Progenitor cell of endocrine pancreas (in vitro differentiated cells): ENCODE data around the gene LRSAM1. TPM values are rescaled to one million over a fixed set of nuclear protein-coding genes. Genes with fewer than 3 reads are reported as not detected.
A peak's percentile ranks its signal among the peaks of the same experiment; 100 is the strongest.

Experiments used
- DNase-seq: peaks from one replicate; pipeline ENCODE4 v3.0.0; 2021; ENCODE audit warnings: low spot score; ENCODE audit not compliant: unreplicated experiment
- H3K27ac Mint-ChIP-seq: 2 replicates; pipeline ENCODE4 v1.8.0; 2021; ENCODE audit warnings: mild to moderate bottlenecking, moderate library complexity, mixed read lengths
- H3K27me3 Mint-ChIP-seq: 2 replicates; pipeline ENCODE4 v1.8.0; 2021; ENCODE audit warnings: mixed read lengths
- H3K36me3 Mint-ChIP-seq: 2 replicates; pipeline ENCODE4 v1.8.0; 2022; ENCODE audit warnings: mixed read lengths; ENCODE audit not compliant: insufficient read depth
- H3K4me1 Mint-ChIP-seq: 2 replicates; pipeline ENCODE4 v1.8.0; 2021; ENCODE audit warnings: low read depth, mixed read lengths
- H3K4me3 Mint-ChIP-seq: 2 replicates; pipeline ENCODE4 v1.8.0; 2021; ENCODE audit warnings: low read depth, mild to moderate bottlenecking, moderate library complexity, mixed read lengths
- H3K9me3 Mint-ChIP-seq: 2 replicates; pipeline ENCODE4 v1.8.0; 2021; ENCODE audit warnings: low read depth, mixed read lengths
- CTCF ChIP-seq: fragments of 200-600 bp; sonication (generic); IDR thresholded peaks from one replicate; pipeline ENCODE4 v1.5.0; 2021; ENCODE audit warnings: antibody characterized with exemption, mild to moderate bottlenecking; ENCODE audit not compliant: unreplicated experiment
- total RNA-seq: library from RNA; stranded (reverse); gene quantifications from 2 replicates; pipeline ENCODE4 v1.2.1, GENCODE V29; 2021

Gene LRSAM1
- total RNA-seq, 1 donor from 2014 or later, result 28.5 TPM

- Mint-ChIP-seq H3K36me3 (peaks cover 47% of the 10 kb centered on the region), H3K4me1 (peaks cover 23% of the 10 kb centered on the region), H3K9me3 (no peaks in the 10 kb centered on the region), H3K27me3 (no peaks in the 10 kb centered on the region), H3K27ac (peak overlapping the region; percentile 90), H3K4me3 (no peak overlapping the region)
- no peak for TF ChIP-seq CTCF
- no peak for DNase-seq
Measured at GRCh38 chr9:127447416-127448111, 3.7 kb upstream of the LRSAM1 start.

- H3K36me3 Mint-ChIP-seq, result peaks cover 45% of the 10 kb centered on the region
- DNase-seq, result no peak
- peaks cover 23% of the 10 kb centered on the region for H3K4me1 Mint-ChIP-seq
- no peaks in the 10 kb centered on the region for H3K9me3 Mint-ChIP-seq
- peak overlapping the region; percentile 99 for H3K27ac Mint-ChIP-seq
- peak overlapping the region; percentile 95 for H3K4me3 Mint-ChIP-seq
- no peaks in the 10 kb centered on the region for H3K27me3 Mint-ChIP-seq
- TF ChIP-seq CTCF, result no peak
Measured at GRCh38 chr9:127448112-127448805, 3.1 kb upstream of the LRSAM1 start.

GRCh38 chr9:127449332-127449966, 1.9 kb upstream of the LRSAM1 start:
- TF ChIP-seq CTCF, result no peak
- Mint-ChIP-seq H3K27ac (peak overlapping the region; percentile 99), H3K4me1 (peaks cover 23% of the 10 kb centered on the region), H3K27me3 (no peaks in the 10 kb centered on the region), H3K36me3 (peaks cover 39% of the 10 kb centered on the region), H3K9me3 (no peaks in the 10 kb centered on the region), H3K4me3 (peak overlapping the region; percentile 95)
- DNase-seq, result no peak

- no peak for DNase-seq
- TF ChIP-seq CTCF, result no peak
- Mint-ChIP-seq H3K4me3 (peak overlapping the region; percentile 95), H3K36me3 (peaks cover 30% of the 10 kb centered on the region), H3K27me3 (no peaks in the 10 kb centered on the region), H3K4me1 (peaks cover 23% of the 10 kb centered on the region), H3K9me3 (no peaks in the 10 kb centered on the region), H3K27ac (peak overlapping the region; percentile 99)
Measured at GRCh38 chr9:127450243-127450760, 1.0 kb upstream of the LRSAM1 start.

- Mint-ChIP-seq H3K27ac (peak overlapping the region; percentile 99), H3K36me3 (peaks cover 26% of the 10 kb centered on the region), H3K27me3 (no peaks in the 10 kb centered on the region), H3K4me3 (peak overlapping the region; percentile 95), H3K9me3 (no peaks in the 10 kb centered on the region), H3K4me1 (peaks cover 23% of the 10 kb centered on the region)
- no peak for TF ChIP-seq CTCF
- no peak for DNase-seq
Measured at GRCh38 chr9:127451608-127451857, 223 bp downstream of the LRSAM1 start.
